HepG2 (cell line): Measurements from ENCODE around the gene YWHAB. TPM values are rescaled to one million over a fixed set of nuclear protein-coding genes. Genes with fewer than 3 reads are reported as not detected.

ENCODE experiments used
- AFF4 ChIP-seq: sonication (generic); formaldehyde crosslinking; IDR thresholded peaks from 2 replicates; pipeline ENCODE4 v1.4.0; 2020; ENCODE audit warnings: missing genetic modification reagents
- CHCHD3 ChIP-seq: sonication (generic); formaldehyde crosslinking; IDR thresholded peaks from 2 replicates; pipeline ENCODE4 v1.8.0; 2022; ENCODE audit warnings: mild to moderate bottlenecking, missing genetic modification reagents, moderate library complexity
- EED ChIP-seq: sonication (generic); formaldehyde crosslinking; IDR thresholded peaks from 2 replicates; pipeline ENCODE4 v1.5.0; 2020; ENCODE audit warnings: mild to moderate bottlenecking, missing genetic modification reagents
- IRF1 ChIP-seq: sonication (generic); formaldehyde crosslinking; IDR thresholded peaks from 2 replicates; pipeline ENCODE4 v1.4.0; 2020; ENCODE audit warnings: low read depth, mild to moderate bottlenecking, missing genetic modification reagents
- IRX3 ChIP-seq: sonication (generic); formaldehyde crosslinking; IDR thresholded peaks from 2 replicates; pipeline ENCODE4 v1.8.1; 2023; ENCODE audit warnings: mild to moderate bottlenecking, low read depth, missing genetic modification reagents, borderline replicate concordance
- ISX ChIP-seq: sonication (generic); formaldehyde crosslinking; conservative IDR thresholded peaks from 2 replicates; pipeline ENCODE4 v1.5.0; 2020; ENCODE audit warnings: missing genetic modification reagents
- LCORL ChIP-seq, 2 experiments: fragments of 450-650 bp in 1 of 2; sonication (generic) in 1 of 2; formaldehyde crosslinking in 1 of 2; IDR thresholded peaks; 2 replicates each; pipeline versions ENCODE4 v1.5.0 to v1.6.1; 2017 to 2020; ENCODE audit warnings: antibody characterized with exemption in 1 of 2, missing genetic modification reagents in 1 of 2
- MIER3 ChIP-seq: IDR thresholded peaks from 2 replicates; pipeline ENCODE4 v1.6.1; 2016; ENCODE audit warnings: missing compliant biosample characterization, borderline replicate concordance
- MTA3 ChIP-seq: sonication (generic); formaldehyde crosslinking; IDR thresholded peaks from 2 replicates; pipeline ENCODE4 v1.4.0; 2020; ENCODE audit warnings: missing genetic modification reagents
- PAF1 ChIP-seq: IDR thresholded peaks from 2 replicates; pipeline ENCODE4 v1.6.1; 2016; ENCODE audit warnings: missing genetic modification reagents, missing compliant biosample characterization
- SIN3A ChIP-seq: IDR thresholded peaks from 2 replicates; pipeline ENCODE4 v1.6.1; 2011; ENCODE audit warnings: low read depth, mild to moderate bottlenecking, control low read depth, low read length, borderline replicate concordance
- SRSF1 ChIP-seq: fragments of 200-400 bp; formaldehyde crosslinking; optimal IDR thresholded peaks from 2 replicates; pipeline ENCODE3; 2017; ENCODE audit warnings: mild to moderate bottlenecking, low read depth, low read length, moderate library complexity
- THYN1 ChIP-seq: sonication (generic); formaldehyde crosslinking; IDR thresholded peaks from 2 replicates; pipeline ENCODE4 v1.8.1; 2023; ENCODE audit warnings: low read depth, mild to moderate bottlenecking, moderate library complexity, missing genetic modification reagents, borderline replicate concordance
- UBTF ChIP-seq: sonication (generic); formaldehyde crosslinking; IDR thresholded peaks from 2 replicates; pipeline ENCODE4 v1.4.0; 2020; ENCODE audit warnings: mild to moderate bottlenecking, missing genetic modification reagents
- ZNF20 ChIP-seq: sonication (generic); formaldehyde crosslinking; IDR thresholded peaks from 2 replicates; pipeline ENCODE4 v1.4.0; 2020; ENCODE audit warnings: mild to moderate bottlenecking, moderate library complexity, missing genetic modification reagents
- ZNF225 ChIP-seq: sonication (generic); formaldehyde crosslinking; IDR thresholded peaks from 2 replicates; pipeline ENCODE4 v1.4.0; 2020; ENCODE audit warnings: mild to moderate bottlenecking, missing genetic modification reagents
- ZNF484 ChIP-seq: sonication (generic); formaldehyde crosslinking; IDR thresholded peaks from 2 replicates; pipeline ENCODE4 v1.5.1; 2020; ENCODE audit warnings: mild to moderate bottlenecking, low read depth, missing genetic modification reagents, borderline replicate concordance
- ZNF574 ChIP-seq: sonication (generic); formaldehyde crosslinking; IDR thresholded peaks from 2 replicates; pipeline ENCODE4 v1.4.0; 2020; ENCODE audit warnings: missing genetic modification reagents
- ZNF691 ChIP-seq: sonication (generic); formaldehyde crosslinking; IDR thresholded peaks from 2 replicates; pipeline ENCODE4 v1.4.0; 2020; ENCODE audit warnings: missing genetic modification reagents, low read depth, mild to moderate bottlenecking, borderline replicate concordance
- polyA plus RNA-seq, 8 experiments: library from polyadenylated mRNA; depleted of rRNA in 3 of 8; stranded (reverse) in 7 of 8; unstranded in 1 of 8; fragments of >200 nt; fragmentation: Illumina TruSeq in 4 of 8; extraction: Trizol in 4 of 8; gene quantifications; 2 replicates each; pipeline versions ENCODE4 v1.2.1 to v1.2.3, GENCODE V29; 2011 to 2016; ENCODE audit warnings: low read depth in 4 of 8, missing spikeins in 1 of 8, mixed read lengths in 1 of 8; ENCODE audit not compliant: insufficient read depth in 1 of 8
- total RNA-seq, 5 experiments: library from RNA; depleted of rRNA; stranded (reverse); fragments of >200 nt; fragmentation: Illumina TruSeq; extraction: Trizol; gene quantifications; 2 replicates each; pipeline ENCODE4 v1.2.3, GENCODE V29; 2016; ENCODE audit warnings: low read depth in 1 of 5

YWHAB gene
- total and polyA plus RNA-seq, 2 of the 13 experiments (the other 11 are each of a cell fraction or from before 2014, with no cell fraction given) = 77.2 to 121 TPM

GRCh38 chr20:44910690-44911262 is 25.3 kb downstream of the YWHAB start (continued):
- TF ChIP-seq MIER3 (CRISPR knock-in tag) (0 out of 2 replicates have a peak, but pooled peaks have one; percentile 33), CHCHD3 (CRISPR knock-in tag) (no peak), IRF1 (CRISPR knock-in tag) (no peak), THYN1 (CRISPR knock-in tag) (no peak), ZNF20 (CRISPR knock-in tag) (no peak), PAF1 (CRISPR knock-in tag) (no peak), ZNF574 (CRISPR knock-in tag) (no peak), AFF4 (no peak), ZNF225 (CRISPR knock-in tag) (no peak), SIN3A (no peak), EED (CRISPR knock-in tag) (0 out of 2 replicates have a peak, but pooled peaks have one; percentile 65), SRSF1 (no peak), ZNF691 (CRISPR knock-in tag) (no peak), ISX (no peak), MTA3 (CRISPR knock-in tag) (no peak), ZNF484 (CRISPR knock-in tag) (0 out of 2 replicates have a peak, but pooled peaks have one; percentile 23), UBTF (CRISPR knock-in tag) (no peak), IRX3 (no peak), LCORL (IDR thresholded peaks at IDR 0.05) (no peak), LCORL (CRISPR knock-in tag; IDR thresholded peaks at IDR 0.05) (no peak)
